GM21529 (cell line): Measurements from ENCODE around the gene KHK.
A peak's percentile ranks its signal among the peaks of the same experiment; 100 is the strongest.

Experiments used
- ATAC-seq: cut with Tn5 transposase; IDR thresholded peaks from one replicate; pipeline ENCODE4 v1.9.1; 2021; ENCODE audit not compliant: unreplicated experiment

KHK gene

GRCh38 chr2:27086724-27087593 lies at the start of gene KHK:
KHK (plus strand) TSS chr2:27086772; CDS start chr2:27087260, 488 bp downstream.
- no peak for ATAC-seq

DNA sequence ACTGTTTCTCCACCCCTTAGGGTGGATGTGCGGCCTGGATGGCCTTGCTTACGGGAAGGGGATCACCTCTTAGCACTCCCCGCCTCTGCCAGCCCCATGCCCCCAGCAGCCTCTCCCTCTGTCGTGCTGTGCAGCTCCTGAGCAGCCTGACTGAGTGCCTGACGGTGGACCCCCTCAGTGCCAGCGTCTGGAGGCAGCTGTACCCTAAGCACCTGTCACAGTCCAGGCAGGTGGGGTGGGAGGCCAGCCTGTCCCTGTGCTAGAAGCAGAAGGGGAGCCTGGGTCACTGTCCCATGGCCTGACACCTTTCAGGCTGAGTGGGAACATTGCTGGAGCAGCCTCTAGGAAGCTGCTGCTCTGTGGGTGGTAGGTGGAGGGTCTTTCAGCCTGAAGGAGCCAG lies 48.6 kb upstream of the KHK start:
- ATAC-seq, result no peak

- no peak for ATAC-seq
Measured at GRCh38 chr2:27038631-27039339, 47.8 kb upstream of the KHK start.

DNA sequence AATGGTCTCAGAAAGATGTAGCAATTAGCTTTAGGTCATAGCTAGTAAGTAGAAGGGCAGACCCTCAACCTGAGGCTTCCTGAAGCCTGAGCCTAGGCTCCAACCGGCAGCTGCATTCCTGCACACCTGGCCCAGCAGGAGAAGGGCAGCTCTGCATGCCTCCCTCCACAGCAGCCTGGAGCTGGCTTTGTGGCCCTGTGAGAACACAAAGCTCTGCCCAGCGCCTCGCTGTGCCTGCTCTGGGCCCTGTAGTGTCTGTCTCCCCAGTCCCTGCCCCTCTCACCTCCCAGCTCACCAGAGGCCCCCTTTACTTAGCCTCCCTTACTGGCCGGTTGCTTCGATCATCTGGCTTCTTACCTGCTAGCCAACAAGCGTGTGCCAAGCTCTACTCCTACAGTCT lies 47.1 kb upstream of the KHK start:
- ATAC-seq, result no peak

DNA sequence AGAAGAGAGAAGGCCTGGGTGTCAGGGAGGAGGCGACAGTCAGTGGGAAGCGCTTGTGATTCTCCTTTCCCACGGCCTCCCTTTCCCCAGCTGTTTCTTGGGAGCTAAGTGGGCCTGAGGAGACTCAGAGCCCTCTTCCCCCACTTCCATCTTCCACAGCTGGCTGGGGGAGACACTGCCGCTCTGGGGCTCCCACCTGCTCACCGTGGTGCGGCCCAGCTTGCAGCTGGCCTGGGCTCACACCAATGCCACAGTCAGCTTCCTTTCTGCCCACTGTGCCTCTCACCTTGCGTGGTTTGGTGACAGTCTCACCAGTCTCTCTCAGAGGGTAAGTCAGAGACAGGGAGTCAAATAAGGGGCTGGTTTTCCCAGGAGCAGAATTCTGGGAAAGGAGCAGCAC lies 46.7 kb upstream of the KHK start:
- no peak for ATAC-seq

- no peak for ATAC-seq
Measured at GRCh38 chr2:27040282-27040681, 46.3 kb upstream of the KHK start.

GRCh38 chr2:27041752-27042151 lies 44.8 kb upstream of the KHK start:
- ATAC-seq, result peak; percentile 23

DNA sequence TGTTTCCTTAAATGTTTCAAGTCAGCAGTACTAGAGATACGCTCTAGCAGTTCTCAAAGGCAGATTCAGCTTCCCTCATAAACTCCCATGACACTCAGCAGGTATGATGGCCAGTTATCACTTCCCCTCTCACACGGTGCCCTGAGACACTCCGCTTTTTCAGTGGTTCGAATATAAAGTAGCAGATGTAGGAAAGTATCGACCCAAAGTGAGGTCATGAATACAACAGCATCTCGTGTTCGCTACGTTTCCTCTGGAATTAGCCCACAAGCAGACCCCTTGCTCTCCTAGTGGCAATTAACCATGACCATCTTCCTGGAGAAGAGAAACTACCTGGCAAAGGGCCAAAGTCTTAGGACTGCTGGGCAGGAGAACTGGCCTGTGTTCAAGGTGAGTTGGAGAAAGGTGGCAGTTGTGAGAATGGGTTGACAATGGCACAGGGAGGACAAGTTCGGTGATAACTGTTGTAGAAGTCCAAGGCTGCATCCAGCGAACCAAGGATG lies 44.4 kb upstream of the KHK start:
- ATAC-seq, result peak; percentile 82

GRCh38 chr2:27042985-27043634 lies 43.5 kb upstream of the KHK start:
- ATAC-seq, result no peak

GRCh38 chr2:27049422-27050280 lies 36.9 kb upstream of the KHK start:
- peak; percentile 37 for ATAC-seq

DNA sequence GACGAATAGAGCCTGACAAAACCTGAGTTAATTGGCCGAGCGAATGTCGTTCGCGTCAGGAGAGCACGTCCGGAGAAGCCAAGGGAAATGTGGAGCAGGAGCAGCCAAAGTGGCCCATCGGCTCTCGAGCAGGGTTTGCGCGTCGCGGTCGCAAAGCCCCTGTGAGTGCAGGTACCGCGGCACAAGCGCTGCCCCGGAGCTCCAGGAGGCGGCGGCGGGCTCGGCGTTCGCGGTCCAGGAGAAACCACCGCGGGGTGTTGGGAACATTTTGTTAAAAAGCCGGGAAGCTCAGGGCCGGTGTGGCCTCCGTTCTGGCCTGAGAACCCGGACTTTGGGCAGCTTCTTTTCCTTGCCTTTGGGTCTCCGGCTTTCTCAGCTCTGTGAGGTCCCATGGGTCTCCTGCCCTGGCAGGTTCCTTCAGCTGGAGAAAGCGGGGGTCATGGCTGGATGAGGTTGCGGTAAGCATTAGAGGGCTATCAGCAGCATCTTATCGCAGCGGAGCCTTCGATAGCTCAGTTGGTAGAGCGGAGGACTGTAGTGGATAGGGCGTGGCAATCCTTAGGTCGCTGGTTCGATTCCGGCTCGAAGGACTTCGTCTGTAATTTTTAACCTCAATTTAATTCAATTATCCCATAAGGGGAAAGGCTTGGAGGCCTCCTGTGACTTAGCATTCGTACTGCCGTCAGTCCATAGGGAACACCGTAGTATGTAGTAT lies 36.1 kb upstream of the KHK start:
- ATAC-seq, result peak; percentile 44

DNA sequence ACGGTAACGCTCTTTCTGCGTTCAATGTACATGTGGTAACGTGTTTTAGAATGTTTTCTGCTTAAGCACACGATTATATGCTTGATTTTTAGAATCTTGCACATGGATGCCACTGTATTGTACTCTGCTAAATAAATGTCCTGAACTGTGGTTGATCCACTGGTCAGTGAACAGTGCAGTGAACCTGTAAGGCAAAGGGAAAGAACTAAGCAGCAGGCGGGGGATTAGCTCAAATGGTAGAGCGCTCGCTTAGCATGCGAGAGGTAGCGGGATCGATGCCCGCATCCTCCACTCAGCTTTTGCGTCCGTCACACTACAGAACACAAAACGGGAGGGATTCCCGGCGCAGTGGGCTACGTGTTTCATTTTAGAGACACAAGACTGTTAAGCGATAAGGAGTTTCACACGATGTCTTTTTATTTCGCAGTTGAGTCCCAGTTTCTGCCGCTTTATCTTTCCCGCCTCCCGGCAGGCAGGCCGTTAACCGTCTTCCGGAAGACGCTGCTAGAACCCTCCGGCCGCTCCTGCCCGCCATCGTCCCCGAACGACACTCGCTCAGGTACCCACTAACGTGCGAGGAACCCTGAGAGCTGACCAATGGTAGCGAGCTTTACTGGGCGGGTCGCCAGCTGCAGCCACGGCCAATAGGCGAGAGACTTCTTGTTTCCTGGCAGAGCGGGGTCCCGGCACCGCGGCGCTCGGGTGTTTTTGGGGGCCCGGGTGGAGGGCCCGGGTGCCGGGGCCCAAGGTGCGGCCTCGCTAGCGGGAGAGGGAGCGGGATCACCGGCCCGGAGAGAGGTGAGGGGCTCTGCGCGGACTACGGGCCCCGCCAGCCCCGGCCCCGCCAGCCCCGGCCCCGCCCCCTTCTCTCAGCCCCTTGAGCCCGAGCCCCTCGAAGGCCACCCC lies 35.3 kb upstream of the KHK start, which contains the start of gene AGBL5:
AGBL5 (plus strand) TSS at position 673 of the 906 bp plus-strand sequence. CDS start 1,291 bp downstream, outside the sequence.
- peak; percentile 69 for ATAC-seq

- ATAC-seq, result no peak
Measured at GRCh38 chr2:27051902-27052645, 34.5 kb upstream of the KHK start.

- ATAC-seq, result no peak
Measured at GRCh38 chr2:27053321-27053720, 33.3 kb upstream of the KHK start.

DNA sequence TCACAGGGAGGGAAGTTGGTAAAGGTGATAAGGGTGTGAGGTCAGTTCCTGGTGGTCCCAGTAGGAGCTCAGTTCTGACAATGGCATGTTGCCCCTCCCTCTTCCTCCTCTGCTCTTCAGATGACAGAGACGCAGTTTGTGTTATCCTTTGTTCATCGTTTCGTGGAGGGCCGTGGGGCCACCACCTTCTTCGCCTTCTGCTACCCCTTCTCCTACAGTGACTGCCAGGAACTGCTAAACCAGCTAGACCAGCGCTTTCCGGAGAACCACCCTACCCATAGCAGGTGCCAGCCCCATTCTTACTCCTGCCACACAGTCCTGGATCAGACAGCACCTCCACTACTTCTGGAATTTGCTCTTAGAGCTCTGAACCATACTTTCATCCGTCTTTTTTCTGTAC lies 32.8 kb upstream of the KHK start:
- ATAC-seq, result no peak

- no peak for ATAC-seq
Measured at GRCh38 chr2:27054721-27055120, 31.9 kb upstream of the KHK start.

GRCh38 chr2:27057184-27057583 lies 29.4 kb upstream of the KHK start:
- no peak for ATAC-seq

GRCh38 chr2:27058210-27058609 lies 28.4 kb upstream of the KHK start:
- no peak for ATAC-seq
